Common myeloid progenitor, CD34-positive (primary cell): ENCODE results near the gene LTF.

Experiments
- CTCF ChIA-PET: fragments of 350-600 bp; sonication (Branson Sonifier 250); formaldehyde crosslinking; loops from one replicate; lab custom pipeline; 2021; ENCODE audit warnings: antibody characterized with exemption; lab: Charles Lee
- POLR2A ChIA-PET: fragments of 350-600 bp; sonication (Branson Sonifier 250); formaldehyde crosslinking; loops from one replicate; lab custom pipeline; 2021; ENCODE audit warnings: antibody characterized with exemption; lab: Charles Lee
- DNase-seq, 3 donors: peaks; one replicate each; pipeline versions ENCODE4 v3.0.0 to v3.0.0-alpha.2; 2013
- H3K27ac ChIP-seq, 2 experiments: 1 replicate in 1 of 2; 2 replicates in 1 of 2; pipeline ENCODE4 v1.7.0; 2013; ENCODE audit warnings: inconsistent platforms in 2 of 2, low read length in 2 of 2, mild to moderate bottlenecking in 2 of 2, low read depth in 1 of 2, moderate library complexity in 1 of 2; ENCODE audit not compliant: severe bottlenecking in 2 of 2, insufficient read depth in 1 of 2, poor library complexity in 1 of 2
- H3K27me3 ChIP-seq, 5 experiments: replicated peaks in 2 of 5; 1 replicate in 3 of 5; 2 replicates in 2 of 5; pipeline versions ENCODE4 v1.6.1 to v1.7.0; 2013; ENCODE audit warnings: low read length in 4 of 5, mild to moderate bottlenecking in 2 of 5, moderate library complexity in 2 of 5, inconsistent platforms in 1 of 5; ENCODE audit not compliant: insufficient read depth in 5 of 5, control insufficient read depth in 4 of 5
- H3K36me3 ChIP-seq, 4 experiments: 1 replicate in 2 of 4; 2 replicates in 2 of 4; pipeline versions ENCODE4 v1.6.1 to v1.7.0; 2013; ENCODE audit warnings: low read length in 3 of 4, control low read depth in 1 of 4, mild to moderate bottlenecking in 1 of 4; ENCODE audit not compliant: control insufficient read depth in 4 of 4, insufficient read depth in 4 of 4
- H3K4me1 ChIP-seq, 4 experiments: 1 replicate in 3 of 4; 2 replicates in 1 of 4; pipeline versions ENCODE4 v1.6.1 to v1.7.1; 2013; ENCODE audit warnings: low read length in 3 of 4, mild to moderate bottlenecking in 3 of 4, control low read depth in 1 of 4, inconsistent platforms in 1 of 4, moderate library complexity in 1 of 4; ENCODE audit not compliant: control insufficient read depth in 4 of 4, insufficient read depth in 4 of 4; ENCODE audit errors: control extremely low read depth in 1 of 4
- H3K4me3 ChIP-seq, 7 experiments: 1 replicate in 4 of 7; 2 replicates in 3 of 7; pipeline versions ENCODE4 v1.5.1 to v1.7.0; 2013; ENCODE audit warnings: mild to moderate bottlenecking in 7 of 7, low read length in 6 of 7, moderate library complexity in 6 of 7, inconsistent platforms in 2 of 7, low read depth in 2 of 7, control low read depth in 1 of 7; ENCODE audit not compliant: insufficient read depth in 4 of 7, control insufficient read depth in 1 of 7; ENCODE audit errors: extremely low read depth in 1 of 7
- H3K9me3 ChIP-seq, 5 experiments: 1 replicate in 4 of 5; 2 replicates in 1 of 5; pipeline versions ENCODE4 v1.6.1 to v1.7.1; 2013; ENCODE audit warnings: low read length in 4 of 5, mild to moderate bottlenecking in 2 of 5, inconsistent platforms in 1 of 5, low read depth in 1 of 5, moderate library complexity in 1 of 5; ENCODE audit not compliant: control insufficient read depth in 4 of 5, insufficient read depth in 2 of 5; ENCODE audit errors: control extremely low read depth in 1 of 5
- WGBS: methylation state at CpG from one replicate; pipeline ENCODE4 v1.1.5; 2013; ENCODE audit not compliant: insufficient coverage; 5-methylcytosine and 5-hydroxymethylcytosine counted together

The LTF gene

DNA sequence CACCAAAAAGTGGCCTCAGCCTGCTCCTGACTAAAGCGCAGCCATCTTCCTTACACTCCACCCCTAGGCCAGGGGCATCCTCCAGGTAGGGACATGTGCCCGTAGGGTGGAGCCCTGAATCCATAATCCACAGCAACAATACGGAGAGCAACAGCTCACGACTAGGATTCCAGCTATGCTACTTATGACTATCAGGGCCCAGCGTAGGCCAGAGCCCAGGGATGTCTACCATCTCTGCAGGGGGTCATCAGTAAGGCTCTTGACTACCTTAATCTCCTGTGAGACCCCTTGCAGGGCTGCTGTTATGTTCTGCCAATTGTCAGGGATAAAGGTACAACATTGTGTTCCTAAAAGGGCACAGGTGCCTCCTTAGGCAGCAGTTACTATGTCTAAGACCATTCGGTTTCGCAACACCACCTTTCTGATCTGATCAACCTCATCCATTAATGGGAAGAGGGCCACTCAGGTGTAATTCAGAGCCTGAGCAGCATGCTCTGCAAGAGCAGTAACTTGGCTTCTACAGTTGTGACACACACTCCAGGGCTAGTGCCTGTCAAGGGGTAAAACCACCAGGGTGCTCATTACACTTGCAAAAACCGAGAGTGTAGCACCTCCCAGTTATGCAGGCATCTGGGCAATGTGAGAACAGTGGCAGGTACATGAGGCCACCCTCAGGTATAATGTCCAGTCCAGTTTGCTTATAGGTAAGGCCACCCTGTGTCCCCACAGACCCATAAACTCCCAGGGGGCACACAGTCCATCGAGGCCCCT lies 46.7 kb downstream of the LTF start:
- ChIA-PET CTCF (interaction anchor here (1.0 to 1.5 kb wide), 2 partner anchors 11 to 32 kb away, joined by 3 to 4 read pairs; partner anchors contain the start of genes CCR5AS and CCRL2), POLR2A (no interaction called here)
- no peak overlapping the region for H3K4me3 ChIP-seq
- DNase-seq: no peak
- H3K9me3 ChIP-seq: no peaks in the 10 kb centered on the region
- no peaks in the 10 kb centered on the region for H3K27me3 ChIP-seq
- H3K4me1 ChIP-seq: peaks cover under 1 to 25% (median 21%) of the 10 kb centered on the region in 4 experiments
- 83% methylated on average over 8 of the region's 9 CpGs for WGBS
- H3K27ac ChIP-seq: no peak overlapping the region
- H3K36me3 ChIP-seq: no peaks in the 10 kb centered on the region

DNA sequence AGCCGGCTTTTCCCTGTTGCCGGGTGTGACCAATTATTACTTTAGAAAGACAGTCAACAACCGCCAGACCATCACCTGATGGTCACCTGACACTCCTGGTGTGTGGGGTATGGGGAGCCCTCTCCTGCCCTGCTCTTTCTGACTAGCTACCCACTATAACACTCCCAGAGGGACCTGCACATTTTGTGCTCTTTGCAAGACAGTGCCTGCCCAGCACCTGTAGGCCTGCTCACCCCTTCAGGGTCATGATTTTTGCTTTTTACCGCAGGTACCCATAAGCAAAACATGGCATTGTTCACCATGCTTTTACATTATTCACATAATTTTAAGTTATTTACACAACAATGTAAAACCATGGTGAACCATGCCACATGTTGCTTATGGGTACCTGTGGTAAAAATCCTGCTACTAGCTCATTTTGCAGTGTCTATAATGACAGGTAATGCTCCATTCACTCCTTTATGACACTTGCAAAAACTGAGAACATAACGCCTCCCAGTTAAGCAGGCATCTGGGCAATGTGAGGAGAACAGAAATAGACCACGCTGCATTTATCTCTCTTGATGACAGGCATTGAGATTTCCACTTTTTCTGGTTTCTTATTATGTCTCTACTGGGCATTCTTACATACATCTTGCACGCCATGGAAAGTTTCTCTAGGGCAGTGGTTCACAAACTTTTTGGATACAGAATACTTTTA lies 47.7 kb downstream of the LTF start:
- 93% methylated on average over 3 of the region's 7 CpGs for WGBS
- POLR2A ChIA-PET: no interaction called here
- CTCF ChIA-PET: interaction anchor here (0.7 to 1.7 kb wide), 4 partner anchors 12 to 213 kb away, joined by 3 to 6 read pairs (median 4); no protein-coding TSS in a partner anchor

DNA sequence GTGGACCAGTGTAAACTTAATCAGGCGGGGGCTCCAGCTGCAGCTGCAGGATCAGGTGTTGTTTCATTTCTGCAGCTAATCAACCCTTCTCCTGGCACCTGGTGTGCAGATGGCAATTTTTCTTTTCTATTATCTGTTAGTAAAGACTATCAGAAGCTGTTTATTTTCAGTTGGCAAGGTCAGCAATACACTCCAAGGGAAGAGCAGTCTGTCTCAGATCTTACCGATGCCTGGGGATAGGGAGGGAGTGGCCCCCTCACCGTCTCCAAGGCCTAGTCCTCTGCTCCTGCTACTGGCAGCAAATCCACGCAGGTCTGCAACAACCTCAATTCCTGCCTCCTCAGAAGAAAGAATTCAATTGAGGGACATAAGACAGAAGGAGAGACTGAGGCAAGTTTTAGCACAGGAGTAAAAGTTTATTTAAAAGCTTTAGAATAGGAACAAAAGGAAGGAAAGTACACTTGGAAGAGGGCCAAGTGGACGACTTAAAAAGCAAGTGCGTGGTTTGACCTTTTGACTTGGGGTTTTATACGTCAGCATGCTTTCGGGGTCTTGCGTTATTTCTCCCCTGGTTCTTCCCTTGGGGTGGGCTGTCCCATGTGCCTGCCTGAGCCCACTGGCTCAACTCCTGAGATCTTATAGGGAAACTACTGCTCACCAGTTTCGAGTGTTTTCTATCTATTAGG lies 48.4 kb downstream of the LTF start:
- Histone ChIP-seq H3K27ac (no peak overlapping the region), H3K27me3 (no peaks in the 10 kb centered on the region), H3K9me3 (no peaks in the 10 kb centered on the region), H3K4me1 (peaks cover 3 to 35% (median 28%) of the 10 kb centered on the region in 4 experiments), H3K36me3 (no peaks in the 10 kb centered on the region), H3K4me3 (no peak overlapping the region)
- ChIA-PET POLR2A (interaction anchor here (1.0 kb wide), 1 partner anchor 10 kb away, joined by 4 read pairs; no protein-coding TSS in a partner anchor), CTCF (interaction anchor here (0.7 to 1.7 kb wide), 8 partner anchors 8 to 213 kb away, joined by 3 to 6 read pairs (median 3); partner anchors contain the start of genes CCR5AS and CCRL2)
- WGBS: 35% methylated on average over 8 of the region's 10 CpGs
- peak in 2 of 3 donors; percentile 59 to 68 for DNase-seq

More for the DNA sequence above, 47.7 kb downstream of the LTF start:
- DNase-seq: no peak
- peaks cover 3 to 35% (median 28%) of the 10 kb centered on the region in 4 experiments for H3K4me1 ChIP-seq
- H3K4me3 ChIP-seq: no peak overlapping the region
- H3K27ac ChIP-seq: no peak overlapping the region
- H3K27me3 ChIP-seq: no peaks in the 10 kb centered on the region
- no peaks in the 10 kb centered on the region for H3K36me3 ChIP-seq
- H3K9me3 ChIP-seq: no peaks in the 10 kb centered on the region

DNA sequence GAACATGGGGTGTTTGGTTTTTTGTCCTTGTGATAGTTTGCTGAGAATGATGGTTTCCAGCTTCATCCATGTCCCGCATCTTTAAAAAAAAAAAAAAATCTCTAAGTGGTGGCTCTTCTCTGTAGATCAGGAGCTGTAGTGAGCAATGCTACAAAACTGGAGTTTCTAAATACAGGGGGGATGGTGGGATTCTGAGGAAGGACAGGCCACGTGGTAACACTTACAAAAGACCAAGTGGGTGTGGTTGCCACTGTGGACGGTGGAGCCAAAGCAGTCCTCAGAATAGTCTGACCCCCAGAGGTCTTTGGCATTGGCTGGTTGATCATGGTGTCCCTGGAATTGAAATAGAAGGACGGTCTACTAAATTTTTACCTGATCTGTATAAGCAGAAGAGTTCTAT lies 50.0 kb downstream of the LTF start:
- no peak overlapping the region for H3K4me3 ChIP-seq
- H3K9me3 ChIP-seq: no peaks in the 10 kb centered on the region
- H3K36me3 ChIP-seq: no peaks in the 10 kb centered on the region
- CTCF ChIA-PET: interaction anchor here (0.9 to 1.4 kb wide), 3 partner anchors 10 to 36 kb away, joined by 3 to 4 read pairs (median 3); no protein-coding TSS in a partner anchor
- WGBS: 100% methylated on average over 1 of the region's 4 CpGs
- DNase-seq: no peak
- POLR2A ChIA-PET: no interaction called here
- H3K4me1 ChIP-seq: peaks cover 3 to 40% (median 30%) of the 10 kb centered on the region in 4 experiments
- no peaks in the 10 kb centered on the region for H3K27me3 ChIP-seq
- H3K27ac ChIP-seq: no peak overlapping the region

DNA sequence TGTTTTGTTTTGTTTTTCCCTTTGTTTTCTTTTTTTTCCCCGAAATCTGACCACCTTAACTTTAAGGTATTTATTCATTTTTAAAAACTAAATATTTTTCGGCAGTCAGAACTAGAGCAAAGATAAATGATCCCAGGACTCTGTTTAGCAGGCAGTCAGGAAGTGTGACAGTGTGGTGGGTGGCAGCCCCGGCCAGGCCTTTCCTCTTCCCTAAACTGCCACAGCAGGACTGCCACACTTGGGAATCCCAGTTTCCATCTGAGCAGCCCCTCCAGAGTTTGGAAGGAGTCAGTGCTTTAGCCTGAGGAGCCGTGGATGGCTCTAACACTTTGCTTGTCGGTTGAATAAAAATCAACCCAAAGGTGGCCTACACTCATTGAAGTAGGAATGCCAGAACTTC lies 50.8 kb downstream of the LTF start:
- 28% methylated on average over 3 of the region's 5 CpGs for WGBS
- Histone ChIP-seq H3K36me3 (no peaks in the 10 kb centered on the region), H3K4me1 (peaks cover 11 to 48% (median 34%) of the 10 kb centered on the region in 4 experiments), H3K4me3 (no peak overlapping the region), H3K9me3 (no peaks in the 10 kb centered on the region), H3K27ac (peak overlapping the region in 1 of 2 experiments; percentile 27), H3K27me3 (no peaks in the 10 kb centered on the region)
- ChIA-PET POLR2A (no interaction called here), CTCF (interaction anchor here (1.0 kb wide), 1 partner anchor 13 kb away, joined by 3 read pairs; no protein-coding TSS in a partner anchor)
- no peak for DNase-seq

DNA sequence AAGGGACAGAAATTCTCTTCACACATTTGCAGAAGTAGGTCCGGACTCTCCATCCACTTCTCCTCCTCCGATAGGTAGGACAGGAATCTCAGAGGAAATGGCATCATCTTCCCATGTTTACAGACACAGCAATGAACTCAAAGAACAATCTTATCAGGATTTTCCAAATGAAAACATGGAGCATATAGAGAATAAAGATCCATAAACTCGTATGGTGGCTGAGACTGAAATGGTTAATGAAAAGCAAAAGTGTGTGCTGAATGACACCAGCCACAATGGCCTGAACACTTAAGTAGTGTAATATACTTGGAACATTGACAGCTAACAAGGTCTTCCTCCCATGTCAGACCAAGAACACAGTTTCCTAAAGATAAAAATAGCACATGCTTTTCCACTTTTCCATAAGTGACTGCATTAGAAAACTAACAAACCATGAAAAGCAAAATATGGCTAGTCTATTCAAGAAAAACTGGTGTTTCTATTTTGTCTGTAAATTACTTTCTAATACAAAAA lies 51.9 kb downstream of the LTF start:
- H3K27me3 ChIP-seq: no peaks in the 10 kb centered on the region
- ChIA-PET CTCF (interaction anchor here (1.0 kb wide), 1 partner anchor 14 kb away, joined by 3 read pairs; no protein-coding TSS in a partner anchor), POLR2A (no interaction called here)
- no peaks in the 10 kb centered on the region for H3K9me3 ChIP-seq
- WGBS: 71% methylated on average over 1 of the region's 3 CpGs
- no peaks in the 10 kb centered on the region for H3K36me3 ChIP-seq
- peaks cover 15 to 59% (median 44%) of the 10 kb centered on the region in 4 experiments for H3K4me1 ChIP-seq
- no peak overlapping the region for H3K4me3 ChIP-seq
- no peak overlapping the region for H3K27ac ChIP-seq
- DNase-seq: no peak
